Stimulated activated CD4-positive, alpha-beta T cell treated with anti-CD3 and anti-CD28 coated beads, Interleukin-4, amount 100 ng/mL, for 48 hours (primary cell): ENCODE measurements around the gene FAM43B.
A peak's percentile ranks its signal among the peaks of the same experiment; 100 is the strongest.

Source experiments
- DNase-seq, 2 donors: peaks; one replicate each; pipeline ENCODE4 v3.0.0-alpha.2; 2020; ENCODE audit warnings: low read depth in 2 of 2

FAM43B gene

DNA sequence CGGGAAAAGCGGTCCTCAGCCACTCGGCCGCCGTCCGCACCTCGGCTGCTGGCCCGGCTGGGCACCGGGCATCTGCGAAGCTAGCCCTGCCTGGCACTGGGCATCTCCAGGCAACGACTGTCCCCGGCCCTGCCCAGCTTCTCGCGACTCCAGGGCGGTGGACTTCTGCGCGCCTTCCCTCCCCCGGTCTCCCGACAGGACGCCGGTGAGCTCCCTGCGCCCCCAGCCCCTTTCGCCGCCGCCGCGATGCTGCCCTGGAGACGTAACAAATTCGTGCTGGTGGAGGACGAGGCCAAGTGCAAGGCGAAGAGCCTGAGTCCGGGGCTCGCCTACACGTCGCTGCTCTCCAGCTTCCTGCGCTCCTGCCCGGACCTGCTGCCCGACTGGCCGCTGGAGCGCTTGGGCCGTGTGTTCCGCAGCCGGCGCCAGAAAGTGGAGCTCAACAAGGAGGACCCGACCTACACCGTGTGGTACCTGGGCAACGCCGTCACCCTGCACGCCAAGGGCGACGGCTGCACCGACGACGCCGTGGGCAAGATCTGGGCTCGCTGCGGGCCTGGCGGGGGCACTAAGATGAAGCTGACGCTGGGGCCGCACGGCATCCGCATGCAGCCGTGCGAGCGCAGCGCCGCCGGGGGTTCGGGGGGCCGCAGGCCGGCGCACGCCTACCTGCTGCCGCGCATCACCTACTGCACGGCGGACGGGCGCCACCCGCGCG is 514 bp downstream of the FAM43B start:
- DNase-seq, result no peak

DNA sequence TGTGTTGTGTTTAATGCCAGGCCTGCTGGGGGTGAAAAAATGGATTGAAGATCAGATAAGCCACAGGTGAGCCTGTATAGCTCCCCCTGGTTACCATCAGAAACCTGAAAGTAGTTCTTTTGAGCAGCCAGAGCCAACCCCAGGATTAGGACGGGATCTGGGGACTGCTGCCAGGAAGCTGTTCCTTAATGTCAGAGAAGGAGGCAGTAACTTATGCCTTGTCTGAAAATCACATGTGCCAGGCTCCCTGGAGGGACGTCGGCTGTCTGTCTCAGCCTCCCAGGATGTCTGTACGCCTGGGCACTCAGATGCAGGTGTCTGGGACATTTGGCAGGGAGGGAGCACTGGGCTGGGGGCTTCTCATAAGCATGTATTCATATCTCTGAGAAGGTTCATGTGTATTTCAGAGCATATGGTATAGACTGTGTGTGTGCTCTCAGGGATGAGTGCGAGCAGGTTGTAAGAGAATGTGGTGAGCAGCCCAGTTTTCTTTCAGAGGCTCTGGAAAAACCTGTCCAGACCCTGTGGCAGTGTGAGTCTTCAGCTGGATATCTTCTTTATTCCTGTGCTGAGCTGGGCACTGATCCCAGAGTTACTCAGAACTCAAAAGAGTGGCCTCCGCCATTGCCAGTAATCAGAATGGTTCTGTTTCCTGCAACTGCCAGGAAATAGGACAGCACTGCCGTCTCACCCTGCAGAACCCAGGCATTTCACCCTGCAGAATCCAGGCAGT is 2.8 kb downstream of the FAM43B start:
- no peak for DNase-seq

DNA sequence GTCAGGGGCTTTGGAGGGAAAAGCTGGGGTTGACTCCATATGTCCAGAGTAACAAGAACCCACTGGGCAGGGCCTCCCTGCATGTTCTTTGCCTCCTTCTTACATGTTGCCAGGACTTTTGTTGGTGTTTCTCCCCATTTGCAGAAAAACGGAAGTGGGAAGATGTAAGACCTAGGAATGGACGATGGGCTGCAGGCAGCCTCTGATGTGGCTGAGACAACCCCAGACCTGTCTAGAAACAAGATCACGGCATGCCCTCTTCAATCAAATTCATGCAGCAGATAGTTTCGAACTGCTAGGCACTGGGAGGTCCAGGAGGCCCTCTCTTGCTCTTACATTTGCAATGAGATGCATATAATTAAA is 3.4 kb downstream of the FAM43B start:
- DNase-seq, result no peak

DNA sequence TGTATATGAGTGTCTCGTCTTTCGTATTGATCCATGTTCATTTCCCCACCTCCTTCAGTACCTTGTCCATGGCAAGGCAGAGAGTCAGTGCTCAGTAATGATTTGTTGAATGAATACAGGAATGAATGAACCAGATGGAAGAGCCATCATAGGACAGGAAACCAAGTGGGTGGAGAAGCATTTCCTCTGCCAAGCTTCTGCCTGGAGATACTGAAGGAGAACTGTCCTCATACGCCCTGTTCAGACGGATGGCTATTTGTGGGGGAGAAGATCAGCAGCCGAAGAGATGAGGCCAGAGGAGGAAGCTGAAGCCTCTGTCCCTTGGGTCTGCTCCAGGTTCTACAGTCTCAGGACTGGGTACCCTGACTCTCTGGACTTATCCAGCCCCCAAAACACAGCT is 5.8 kb downstream of the FAM43B start:
- DNase-seq, result no peak

GRCh38 chr1:20560966-20561365 is 8.6 kb downstream of the FAM43B start:
- no peak for DNase-seq

DNA sequence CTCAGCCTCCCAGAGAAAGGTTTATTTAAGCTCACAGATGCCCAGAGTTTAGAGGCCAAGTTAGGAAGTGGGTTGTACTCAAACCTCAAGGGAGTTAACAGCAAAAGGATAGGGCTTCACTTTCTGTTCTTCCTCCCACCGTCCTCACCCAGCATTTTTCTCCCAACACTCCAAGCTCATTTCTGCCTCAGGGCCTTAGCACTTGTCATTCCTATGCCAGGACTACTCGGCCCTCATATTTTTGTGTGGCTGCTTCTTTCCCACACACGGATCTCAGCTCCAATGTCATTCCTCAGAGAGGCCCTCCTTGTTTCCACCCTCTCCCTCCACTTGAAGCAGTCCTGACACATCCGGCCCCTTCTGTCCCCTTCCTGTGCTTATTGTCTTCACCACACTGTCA is 12.9 kb downstream of the FAM43B start:
- no peak for DNase-seq

- no peak for DNase-seq
Observed at GRCh38 chr1:20569523-20570098, 17.2 kb downstream of the FAM43B start.

DNA sequence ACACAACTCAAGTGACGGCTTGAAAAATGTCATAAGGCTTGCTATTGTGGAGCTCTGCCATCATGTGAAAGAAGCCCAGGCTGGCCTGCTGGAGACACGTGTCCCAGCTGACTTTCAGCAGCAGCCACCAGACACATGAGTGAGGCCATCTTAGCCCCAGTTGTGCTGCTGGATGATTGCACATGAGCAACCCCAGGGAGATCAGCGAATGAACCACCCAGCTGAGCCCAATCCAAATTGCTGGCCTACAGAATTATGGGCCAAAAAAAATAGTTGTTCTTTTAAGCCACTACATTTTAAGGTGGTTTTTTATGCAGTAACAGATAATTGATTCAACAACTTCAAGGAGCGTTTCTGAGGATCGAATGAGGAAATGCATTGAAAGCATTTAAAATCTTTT is 19.1 kb downstream of the FAM43B start:
- no peak for DNase-seq

GRCh38 chr1:20573987-20574386 is 21.6 kb downstream of the FAM43B start:
- DNase-seq, result no peak

- DNase-seq, result peak; percentile 62 to 89
Observed at GRCh38 chr1:20574686-20575540, 22.5 kb downstream of the FAM43B start.

- DNase-seq, result no peak
Observed at GRCh38 chr1:20575541-20576336, 23.4 kb downstream of the FAM43B start.

DNA sequence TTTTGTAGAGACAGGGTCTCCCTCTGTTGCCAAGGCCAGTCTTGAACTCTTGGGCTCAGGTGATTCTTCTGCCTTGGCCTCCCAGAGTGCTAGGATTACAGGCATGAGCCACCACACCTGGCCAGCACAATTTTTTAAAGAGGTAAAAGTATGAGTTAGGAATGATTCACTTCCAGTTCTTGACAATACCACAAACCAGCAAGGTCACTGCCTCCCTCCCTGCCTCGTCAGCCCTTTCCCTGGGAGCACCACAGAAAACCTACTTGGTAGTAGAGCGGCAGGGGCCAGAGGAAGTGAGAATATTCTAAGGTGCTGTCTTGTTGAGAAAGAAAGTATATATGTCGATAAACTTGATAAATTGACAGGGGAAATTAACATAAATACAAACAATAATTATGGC is 25.7 kb downstream of the FAM43B start:
- DNase-seq, result no peak

- no peak for DNase-seq
Observed at GRCh38 chr1:20578721-20579395, 26.5 kb downstream of the FAM43B start.

GRCh38 chr1:20584890-20585289 is 32.5 kb downstream of the FAM43B start:
- no peak for DNase-seq

DNA sequence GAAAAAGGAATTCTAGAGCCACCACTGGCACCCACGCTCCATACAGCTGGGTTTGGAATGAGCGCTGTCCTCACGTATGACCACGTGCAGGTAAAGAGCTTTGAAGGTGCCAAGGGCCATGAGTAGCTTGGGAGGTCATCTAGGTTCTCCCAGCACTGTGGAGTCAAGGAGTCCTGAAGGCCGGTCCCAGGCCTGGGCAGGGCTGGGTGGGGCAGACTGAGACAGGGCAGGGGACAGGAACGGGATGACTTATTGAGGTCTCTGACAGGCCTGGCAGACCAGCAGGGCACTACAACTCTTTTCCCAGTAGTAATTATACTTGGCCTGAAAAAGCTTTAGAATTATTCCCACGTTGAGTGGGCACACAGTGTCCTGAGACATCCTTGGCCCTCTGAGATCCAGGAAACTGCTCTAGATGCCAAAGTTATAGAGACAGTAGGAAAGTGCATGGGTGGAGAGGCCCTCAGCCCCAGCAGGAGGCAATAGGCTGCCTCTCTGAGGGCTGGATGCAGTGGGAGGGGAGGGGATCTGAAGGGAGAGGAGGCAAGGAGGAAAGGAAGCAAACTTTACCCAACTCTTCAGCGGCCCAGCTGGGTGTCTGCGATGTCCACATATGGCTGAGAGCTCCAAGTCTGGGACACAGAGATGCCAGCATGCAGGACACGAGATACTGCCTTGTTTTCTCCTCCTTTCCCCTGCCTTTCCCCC is 34.7 kb downstream of the FAM43B start:
- DNase-seq, result no peak

DNA sequence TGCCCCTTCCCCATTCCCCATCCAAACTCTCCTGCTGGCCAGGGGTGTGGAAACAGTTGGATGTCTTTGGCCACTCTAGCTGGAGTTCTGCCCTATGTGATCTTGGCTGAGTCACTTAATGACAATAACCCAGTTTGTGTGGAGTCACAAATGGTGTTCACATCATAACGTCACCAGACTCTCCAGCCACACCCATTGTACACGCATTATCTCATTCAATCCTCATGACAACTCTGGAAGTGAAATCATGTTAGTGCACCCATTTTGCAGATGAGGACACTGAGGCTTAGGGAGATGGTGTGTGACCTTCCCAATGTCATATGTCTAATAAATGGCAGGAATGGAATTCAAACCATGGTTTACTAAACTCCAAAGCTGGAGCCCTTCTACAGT is 35.3 kb downstream of the FAM43B start:
- no peak for DNase-seq

DNA sequence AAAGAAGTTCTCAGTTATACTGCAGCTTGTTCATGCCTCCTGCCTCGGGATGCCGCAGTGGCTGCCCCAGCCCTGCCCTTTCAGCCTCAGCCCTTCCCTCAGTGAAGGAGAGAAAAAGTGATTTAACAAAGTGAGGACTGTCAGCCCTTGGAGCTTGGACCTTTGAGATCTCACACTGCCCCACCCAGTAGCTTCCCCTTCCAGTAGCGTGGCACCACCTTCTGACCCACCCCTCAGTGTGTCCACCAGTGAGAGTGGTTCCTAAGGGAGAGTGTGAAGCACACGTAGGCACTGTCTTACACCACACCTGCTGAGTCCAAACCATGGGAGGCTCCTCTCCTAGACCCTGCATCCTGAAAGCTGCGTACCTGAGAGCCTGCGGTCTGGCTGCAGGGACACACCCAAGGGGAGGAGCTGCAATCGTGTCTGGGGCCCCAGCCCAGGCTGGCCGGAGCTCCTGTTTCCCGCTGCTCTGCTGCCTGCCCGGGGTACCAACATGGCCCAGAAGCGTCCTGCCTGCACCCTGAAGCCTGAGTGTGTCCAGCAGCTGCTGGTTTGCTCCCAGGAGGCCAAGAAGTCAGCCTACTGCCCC is 36.4 kb downstream of the FAM43B start, which contains the start of gene CDA:
CDA (plus strand) TSS at position 464 of the 592 bp plus-strand sequence; CDS start at position 497, 33 bp downstream.
- DNase-seq, result no peak

GRCh38 chr1:20589331-20590278 is 37.2 kb downstream of the FAM43B start:
- DNase-seq, result no peak
